ENCODE data around the gene SORCS3.
A peak's percentile ranks its signal among the peaks of the same experiment; 100 is the strongest.

The SORCS3 gene

DNA sequence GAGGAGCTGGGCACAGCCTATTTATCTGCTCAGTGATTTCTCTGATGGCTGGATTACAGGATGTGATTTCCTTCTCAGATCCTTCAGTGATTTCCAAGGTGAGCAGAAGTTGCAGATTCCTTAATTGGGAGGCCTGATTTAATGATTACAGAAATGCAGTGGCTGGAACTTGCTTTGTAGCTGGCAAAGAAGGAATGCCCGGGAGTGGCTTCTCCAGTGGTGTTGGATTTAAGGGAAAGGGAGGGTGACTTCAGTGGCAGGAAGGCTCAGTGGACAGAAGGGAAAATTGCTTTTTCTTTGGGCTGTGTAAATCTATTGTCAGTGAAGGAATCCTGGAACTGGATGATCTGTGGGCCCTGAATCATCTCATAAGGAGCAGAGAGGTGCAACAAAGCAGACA lies 5.1 kb downstream of the SORCS3 start:
- no peak for DNase-seq

DNA sequence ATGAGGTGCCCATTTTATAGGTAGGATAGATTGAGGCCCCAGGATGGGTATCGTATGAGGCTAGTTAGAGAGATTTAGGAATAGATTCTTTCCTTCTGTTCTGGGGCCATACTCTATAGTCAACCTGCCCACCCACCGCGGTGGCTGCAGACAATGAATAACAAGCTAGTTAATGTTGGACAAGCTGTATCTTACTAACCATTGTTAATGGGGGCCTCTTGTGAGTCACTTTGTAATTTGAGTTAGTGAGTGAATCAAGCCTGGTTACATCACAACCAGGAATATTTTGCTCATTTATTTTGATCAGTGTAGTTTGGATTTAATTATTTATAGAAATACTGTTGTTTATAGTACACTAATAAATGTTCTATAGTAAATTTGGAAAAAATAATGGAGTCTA lies 7.3 kb downstream of the SORCS3 start:
- no peak for DNase-seq

DNA sequence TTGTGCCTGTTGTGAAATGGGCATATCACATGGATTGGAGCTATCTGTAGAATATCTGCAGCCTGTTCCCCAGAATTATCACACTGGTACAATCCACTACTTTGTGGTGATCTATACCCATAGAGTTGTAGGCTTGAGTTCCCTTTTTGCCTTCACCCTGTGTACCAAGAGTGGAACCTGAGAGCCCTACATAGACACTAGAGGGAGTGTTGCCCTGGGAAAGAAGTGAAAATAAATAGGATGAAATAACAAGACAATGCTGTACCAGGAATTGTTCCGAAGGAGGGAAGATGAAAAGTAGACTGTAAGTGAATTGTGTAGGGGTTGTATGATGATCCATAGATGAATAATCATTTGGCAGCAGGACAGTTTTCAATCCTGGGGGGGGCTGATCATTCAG lies 9.0 kb downstream of the SORCS3 start:
- DNase-seq = peak; percentile 13

DNA sequence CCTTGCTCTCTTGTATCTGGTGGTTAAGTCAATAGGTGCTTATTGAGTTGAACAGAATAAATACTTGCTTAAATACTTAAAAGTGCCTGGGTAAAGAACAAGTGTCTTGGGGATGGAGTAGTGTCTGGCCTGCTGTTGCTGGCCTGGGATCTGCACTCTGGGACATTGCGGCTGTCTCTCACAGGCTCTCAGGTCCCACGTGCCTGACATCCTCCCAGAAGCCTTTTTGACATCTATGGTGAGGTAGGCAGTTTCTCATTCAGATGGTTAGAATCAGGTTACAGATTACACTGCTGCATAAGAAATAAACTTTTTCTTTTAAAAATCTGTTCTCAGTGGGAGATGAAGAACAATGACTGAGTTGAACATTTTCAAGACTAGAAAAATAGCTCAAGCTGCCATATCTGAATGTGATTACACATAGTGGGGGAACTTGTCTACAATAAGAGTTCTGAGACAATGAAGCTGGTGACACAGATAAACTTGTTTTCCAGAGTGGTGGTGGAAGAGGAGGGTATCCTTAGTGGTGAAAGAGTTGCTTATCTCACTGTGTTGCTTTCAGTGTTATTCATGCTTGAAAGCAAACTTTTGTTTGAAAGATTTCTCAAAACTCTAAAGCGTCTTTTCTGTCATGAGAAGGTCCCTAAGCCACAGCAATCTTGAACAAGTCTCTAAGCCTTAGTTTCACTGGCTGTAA lies 9.7 kb downstream of the SORCS3 start:
- no peak for DNase-seq

DNA sequence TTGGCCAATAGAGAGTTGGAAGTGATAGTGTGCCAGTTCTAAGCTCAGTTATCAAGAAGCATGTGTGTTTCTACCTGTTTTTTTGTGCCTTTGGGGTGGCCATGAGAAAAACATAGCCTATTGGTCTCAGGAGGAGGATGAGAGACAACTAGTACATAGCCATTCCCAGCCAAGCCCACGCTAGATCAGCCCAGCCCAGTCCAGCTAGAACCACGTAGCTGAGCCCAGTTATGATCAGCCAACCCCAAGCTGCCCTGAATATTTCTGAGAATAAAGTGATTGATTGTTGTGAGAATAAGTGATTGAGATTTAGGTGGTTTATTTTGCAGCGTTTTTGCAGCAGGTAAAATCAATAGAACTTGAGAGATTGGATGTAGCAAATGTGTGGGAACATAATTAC lies 15.9 kb downstream of the SORCS3 start:
- no peak for DNase-seq

DNA sequence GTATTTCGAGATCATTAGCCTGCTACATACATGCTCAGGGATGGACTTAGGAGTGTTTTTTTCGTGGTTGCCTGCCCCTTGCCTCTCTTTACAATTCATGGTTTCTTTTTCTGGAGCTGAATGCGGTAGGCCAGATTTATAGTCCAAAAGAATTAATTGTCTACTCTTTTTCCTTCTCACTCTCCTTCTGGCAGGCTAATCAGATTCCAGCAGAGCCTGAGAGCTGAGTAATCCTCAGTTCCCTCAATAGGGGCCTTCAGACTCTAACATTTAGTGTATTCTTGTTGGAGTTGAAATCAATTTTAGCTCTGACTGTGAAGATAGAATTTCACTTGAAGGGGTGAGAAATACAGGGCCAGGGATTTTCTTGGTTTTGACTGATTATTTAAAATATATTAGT lies 16.4 kb downstream of the SORCS3 start:
- DNase-seq = no peak

DNA sequence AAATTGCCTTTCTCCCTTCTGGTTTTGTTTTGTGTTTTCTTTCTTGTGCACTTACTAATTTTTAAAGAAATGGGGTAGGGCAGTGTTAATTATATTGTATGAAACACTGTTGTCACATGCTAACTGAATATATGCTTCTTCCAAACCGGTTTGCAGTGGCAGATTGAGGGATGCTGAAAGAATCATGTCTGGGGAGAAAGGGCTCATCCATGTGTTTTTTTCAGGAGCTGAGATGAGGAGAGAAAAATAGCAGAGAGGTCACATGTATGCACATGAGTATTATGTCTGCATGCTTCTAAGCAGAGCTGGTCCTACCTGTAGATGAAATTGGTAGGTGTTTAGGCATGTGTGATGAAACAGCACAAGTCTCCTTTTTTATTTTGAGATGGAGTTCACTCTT lies 17.0 kb downstream of the SORCS3 start:
- no peak for DNase-seq

DNA sequence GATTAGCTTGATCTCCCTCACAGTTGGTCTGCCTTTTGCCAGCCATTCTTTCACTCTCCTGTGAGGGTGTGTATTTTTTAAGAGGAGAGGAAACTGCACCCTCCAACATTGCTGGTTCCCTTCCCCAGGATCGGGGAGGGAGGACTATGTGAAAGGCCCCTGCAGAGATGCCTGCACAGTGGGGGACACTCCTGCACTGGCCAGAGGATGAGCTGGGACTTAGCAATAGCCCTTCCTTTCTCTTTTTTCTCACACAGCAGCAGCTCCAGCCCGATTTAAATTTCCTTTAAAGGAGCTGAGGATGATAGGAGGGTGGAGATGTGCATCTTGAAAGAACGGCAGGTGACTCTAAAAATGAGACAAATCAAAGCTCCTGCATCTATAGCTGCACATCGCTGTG lies 18.7 kb downstream of the SORCS3 start:
- DNase-seq = no peak

DNA sequence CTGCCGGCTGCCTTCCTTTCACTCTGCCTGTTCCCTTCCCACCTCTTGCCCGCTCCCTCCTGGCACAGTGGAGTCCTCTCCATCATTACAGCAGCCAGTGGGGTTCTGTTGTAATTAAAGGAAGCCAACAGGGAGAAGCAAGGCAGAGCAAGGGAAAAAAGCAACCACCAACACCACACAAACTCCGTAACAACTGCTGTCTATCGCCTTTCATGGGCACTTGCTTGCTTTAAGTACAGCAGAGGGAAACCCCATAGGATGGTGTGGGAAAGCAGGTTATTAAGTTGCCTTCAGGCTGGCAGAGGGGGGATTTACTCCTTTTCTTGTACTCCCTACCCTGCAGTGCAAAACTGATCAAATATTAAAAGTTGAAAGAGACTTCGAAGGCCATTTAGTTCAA lies 22.0 kb downstream of the SORCS3 start:
- DNase-seq = no peak

DNA sequence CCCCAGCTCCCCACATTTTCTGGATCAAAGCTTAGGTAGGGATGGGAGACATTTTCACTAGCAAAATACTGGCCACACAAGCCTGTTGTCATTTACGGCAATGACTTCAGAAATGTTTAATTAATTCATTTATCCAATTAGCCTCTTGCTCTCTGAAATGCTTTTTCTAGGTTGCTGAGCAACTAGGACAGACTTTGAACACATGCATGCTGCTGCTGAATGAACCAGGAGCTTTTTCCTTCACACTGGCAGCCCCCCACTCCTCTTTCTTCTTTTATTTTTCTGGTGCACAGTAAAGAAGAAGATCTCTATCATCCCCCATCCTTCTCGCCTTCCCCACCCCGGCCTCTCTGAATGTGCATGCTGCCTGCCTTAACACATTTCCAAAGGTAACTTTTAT lies 22.5 kb downstream of the SORCS3 start:
- no peak for DNase-seq

DNA sequence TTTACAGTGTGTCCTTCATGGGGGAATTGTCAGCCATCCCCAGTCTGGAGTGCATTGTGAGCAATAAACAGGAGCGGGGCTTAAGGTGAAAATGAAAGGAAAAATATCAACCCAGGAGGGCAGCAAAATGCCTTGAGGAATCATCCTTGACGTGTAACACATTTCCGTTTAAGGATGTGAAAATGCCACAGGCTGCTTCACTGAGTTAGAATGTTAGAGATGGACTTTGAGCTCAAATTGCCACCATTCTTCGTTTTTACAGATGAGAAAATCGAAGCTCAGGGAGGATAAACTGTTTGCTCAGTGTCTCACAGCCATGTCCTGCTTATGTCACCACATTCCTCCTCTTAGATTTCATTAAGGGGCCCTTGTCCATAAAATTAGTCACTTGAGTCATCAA lies 23.1 kb downstream of the SORCS3 start:
- no peak for DNase-seq

DNA sequence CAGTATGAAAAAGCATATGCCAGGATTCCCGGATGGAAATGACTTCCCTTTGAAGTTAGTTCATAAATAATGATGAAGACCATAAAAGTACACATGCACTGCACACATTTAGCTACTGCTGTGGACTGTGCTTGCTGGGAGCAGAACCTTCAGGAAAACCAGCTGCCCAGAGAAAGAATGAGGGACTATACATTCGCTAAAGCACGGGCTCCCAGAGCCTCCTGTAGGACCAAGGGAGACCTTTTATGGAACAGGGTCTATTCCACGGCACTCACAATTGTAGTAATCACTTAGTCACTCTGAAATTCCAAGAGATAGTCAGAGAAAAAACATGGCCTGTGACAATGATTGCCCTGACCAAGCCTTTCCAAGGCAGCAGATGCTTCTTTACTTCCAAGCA lies 24.1 kb downstream of the SORCS3 start:
- DNase-seq = no peak

DNA sequence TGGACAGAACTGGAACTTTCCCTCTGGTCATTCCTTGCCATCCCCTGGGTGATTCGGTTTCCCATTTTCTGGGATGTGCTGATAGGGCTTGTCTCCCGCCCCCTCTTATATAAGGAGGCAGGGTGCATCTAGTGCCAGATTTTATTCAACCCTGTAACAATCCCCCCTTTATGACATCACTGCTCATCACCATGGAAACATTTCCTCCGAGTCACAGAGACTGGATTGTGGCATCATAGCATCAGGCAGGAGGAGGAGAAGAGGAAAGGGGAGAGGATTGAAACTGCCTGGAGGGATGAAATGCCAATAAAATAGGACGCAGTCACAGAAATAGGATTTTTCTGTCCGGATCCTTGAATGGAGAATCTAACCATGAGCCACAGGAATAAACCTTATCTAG lies 25.0 kb downstream of the SORCS3 start:
- no peak for DNase-seq

DNA sequence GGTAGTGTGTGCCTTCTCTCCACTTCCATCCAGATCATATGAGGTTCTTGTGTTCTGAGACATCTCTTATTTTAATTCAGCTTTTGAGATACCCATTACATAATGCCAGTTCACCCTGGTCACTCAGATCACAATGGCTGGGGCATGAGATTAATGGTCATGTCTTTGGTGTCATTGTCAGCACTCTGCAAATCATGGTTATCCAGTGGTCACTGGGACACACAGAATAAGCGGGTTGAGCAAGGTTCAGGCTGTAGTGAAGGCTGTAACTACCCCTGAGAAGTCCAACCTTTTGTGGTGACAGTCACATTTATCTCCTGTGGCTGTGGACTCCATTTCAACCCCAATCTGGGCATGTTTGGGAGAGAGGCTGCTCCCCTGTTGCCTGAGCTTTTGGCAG lies 35.8 kb downstream of the SORCS3 start:
- DNase-seq = no peak

DNA sequence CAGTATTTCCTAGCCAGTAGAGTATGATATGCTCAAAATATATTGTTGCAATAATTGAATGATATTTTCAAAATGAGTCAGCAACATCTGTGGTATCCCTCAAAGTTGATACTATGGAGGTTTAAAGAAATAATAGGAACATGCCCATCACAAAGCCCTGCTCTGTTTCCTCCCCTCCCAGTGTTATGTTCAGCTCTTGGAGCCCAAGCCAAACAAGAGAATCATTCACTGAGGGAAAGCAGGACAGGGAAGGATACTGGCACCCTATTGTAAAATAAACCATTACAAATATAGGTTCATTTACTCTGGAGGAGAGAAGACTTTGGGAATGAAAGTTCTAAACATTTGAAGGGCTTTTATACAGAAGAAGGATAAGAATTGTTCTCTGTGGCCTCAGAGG lies 37.6 kb downstream of the SORCS3 start:
- DNase-seq = no peak

DNA sequence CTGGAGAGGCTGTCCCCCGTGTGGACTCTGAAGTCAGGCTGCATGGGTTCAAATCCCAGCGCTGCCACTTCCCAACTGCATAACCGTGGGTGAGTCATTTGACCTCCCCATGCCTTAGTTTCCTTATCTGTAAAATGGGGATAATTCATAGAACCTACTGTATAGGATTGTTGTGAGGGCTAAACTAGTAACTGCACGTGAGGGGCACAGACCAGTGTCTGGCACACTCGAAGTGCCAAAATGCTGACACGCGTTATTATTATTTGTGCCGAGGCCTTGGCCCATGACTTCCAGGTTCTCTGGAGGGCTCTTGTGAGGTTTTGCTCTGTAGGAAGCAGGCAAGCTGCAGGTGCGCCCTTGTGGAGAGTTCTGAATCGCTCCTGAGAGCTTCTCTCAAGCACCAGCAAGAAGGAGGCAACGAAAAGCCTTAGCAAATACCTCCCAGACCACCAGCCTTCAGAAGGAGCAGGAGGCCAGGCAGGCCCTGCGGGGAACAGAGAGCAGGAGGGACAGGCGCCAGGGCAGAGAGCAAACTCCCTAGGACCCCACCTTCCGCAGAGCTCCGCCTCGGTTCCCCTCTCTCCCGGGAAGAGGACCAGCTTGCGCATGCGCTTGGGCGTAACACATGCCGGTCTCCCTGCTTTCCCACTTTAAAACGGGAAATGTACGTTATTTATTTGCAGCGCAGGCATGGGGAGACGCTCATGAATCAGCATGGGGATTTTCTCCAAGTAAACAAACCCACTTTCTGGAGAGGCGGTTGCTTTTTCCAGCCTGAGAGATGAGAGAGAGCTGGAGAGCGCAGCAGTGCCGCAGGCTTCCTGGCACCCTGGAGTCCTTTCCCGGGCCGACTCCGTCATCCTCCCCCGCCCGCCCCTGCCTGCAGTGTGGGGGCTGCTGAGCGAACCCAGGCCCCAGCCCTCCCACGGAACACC lies 39.6 kb downstream of the SORCS3 start:
- DNase-seq = no peak

DNA sequence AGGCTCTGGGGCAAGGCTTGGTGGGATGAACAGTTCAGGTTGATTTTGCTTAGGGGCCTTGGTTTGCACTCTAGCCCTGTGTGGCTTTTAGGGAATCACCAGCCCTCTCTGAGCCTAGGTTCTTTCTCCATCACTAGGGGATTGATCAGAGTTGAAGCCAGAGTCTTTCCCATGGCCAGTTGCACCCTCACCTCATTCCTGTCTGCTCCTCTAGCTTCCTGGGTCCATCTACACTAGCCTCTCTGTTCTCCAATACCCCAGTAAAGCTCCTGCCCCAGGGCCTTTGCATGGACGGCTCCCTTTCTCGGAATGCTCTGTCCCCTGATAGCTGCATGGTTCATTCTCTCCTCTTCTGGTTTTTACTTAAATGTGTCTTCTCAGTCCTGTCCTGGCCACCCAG lies 40.4 kb downstream of the SORCS3 start:
- DNase-seq = no peak

DNA sequence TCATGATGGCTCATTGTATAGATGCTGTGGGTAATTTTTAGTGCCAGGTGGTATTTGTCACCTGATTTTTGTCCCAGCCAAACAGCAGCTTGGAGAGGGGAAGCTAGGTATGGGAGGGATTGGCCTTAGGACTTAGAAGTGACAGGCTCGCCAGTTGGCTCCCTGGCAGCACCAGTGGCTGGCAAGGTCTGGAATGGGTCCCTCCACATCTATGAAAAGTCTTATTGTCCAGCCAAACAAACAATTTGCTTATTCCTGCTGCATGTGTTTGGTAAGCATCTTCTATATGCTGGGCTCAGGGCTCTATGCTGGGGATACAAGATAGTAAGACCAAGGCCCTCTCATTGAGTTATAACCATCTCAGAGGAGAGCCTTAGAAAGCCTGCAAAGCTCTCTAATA lies 42.5 kb downstream of the SORCS3 start:
- no peak for DNase-seq

DNA sequence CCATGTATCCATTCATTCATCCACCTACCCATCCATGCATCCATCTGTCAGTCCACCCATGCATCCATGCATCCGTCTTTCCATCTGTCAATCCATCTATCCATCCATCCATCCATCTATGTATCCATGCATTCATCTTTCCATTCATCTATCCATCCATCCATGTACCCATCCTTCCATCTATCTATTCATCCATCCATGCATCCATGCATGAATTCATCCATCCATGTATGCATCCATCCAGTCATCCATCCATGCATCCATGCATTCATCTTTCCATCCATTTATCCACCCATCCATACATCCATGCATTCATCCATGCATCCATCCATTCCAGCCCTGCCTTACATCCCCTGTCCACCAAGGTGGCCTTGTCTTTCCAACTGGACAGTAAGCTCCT lies 45.7 kb downstream of the SORCS3 start:
- no peak for DNase-seq

DNA sequence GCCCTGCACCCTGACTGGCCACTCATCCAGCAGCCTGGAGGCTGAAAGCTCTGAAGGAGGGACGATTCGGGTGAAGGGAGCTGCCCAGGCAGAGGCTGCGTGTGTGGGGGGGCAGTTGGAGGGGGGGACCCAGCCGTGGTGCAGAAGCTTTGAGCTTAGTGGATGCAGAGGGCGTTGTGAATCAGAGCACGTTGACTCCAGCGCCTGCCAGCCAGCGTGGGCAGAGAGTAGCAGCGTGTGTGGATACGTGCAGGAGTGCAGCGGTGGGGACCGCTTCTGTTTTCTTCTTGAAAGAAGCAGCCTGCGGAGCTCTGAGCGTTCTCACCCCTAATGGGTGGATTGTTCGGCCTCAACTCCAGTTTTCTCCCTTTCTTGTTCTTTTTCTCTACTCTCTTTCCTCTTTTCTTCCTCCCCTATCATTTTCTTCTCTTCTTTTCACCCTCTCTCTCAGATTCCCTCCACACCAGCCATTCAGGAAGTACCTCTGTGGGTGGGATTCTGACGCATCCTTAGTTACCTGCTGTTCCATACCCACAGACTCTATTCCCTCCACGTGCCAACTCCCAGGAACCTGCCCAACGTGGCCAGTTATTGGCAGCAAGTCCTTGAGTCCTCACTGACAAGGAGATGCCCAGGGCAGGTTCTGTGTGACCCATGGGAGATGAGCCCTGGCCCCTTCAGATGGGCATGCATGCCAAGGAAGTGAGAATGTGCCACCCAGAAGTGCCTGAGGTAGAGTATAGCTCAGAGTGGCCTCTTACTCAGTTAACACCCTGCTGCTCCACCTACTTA lies 47.4 kb downstream of the SORCS3 start:
- no peak for DNase-seq

DNA sequence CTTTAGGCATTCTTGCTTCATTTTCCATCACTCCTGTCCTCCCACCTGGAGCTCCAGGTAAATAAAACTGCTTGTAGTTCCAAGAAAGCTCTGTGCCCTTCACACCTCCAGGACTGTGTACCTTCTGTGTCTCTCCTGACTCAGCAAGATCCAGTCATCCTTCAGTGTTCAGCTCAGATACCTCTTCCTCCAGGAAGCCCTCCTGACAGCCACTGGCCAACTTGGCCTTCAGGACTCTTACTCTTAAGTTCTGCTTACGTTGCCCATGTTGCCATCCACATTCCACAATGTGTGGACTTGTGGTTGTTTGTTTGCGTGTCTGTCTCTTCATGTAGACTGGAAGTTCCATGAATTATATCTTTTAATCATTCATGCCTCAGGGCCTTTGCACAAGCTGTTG lies 48.0 kb downstream of the SORCS3 start:
- DNase-seq = no peak

DNA sequence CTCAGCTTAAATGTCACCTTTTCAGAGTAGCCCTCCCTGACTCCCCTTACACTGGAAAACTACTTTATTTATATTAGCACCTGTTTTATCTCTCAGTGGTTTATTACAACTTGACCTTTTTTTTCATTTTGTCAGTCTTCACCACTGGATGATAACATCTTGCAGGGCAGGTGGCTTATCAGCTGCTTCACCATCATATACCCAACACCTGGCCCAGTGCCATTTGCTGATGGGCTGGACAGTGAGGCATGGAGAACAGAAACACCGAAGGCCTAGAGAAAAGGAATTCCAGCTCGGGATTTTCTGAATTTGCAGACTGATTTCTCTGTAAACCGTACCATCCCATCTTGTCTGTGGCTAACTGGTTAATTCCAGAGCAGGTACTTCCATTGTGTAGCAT lies 48.5 kb downstream of the SORCS3 start:
- no peak for DNase-seq

DNA sequence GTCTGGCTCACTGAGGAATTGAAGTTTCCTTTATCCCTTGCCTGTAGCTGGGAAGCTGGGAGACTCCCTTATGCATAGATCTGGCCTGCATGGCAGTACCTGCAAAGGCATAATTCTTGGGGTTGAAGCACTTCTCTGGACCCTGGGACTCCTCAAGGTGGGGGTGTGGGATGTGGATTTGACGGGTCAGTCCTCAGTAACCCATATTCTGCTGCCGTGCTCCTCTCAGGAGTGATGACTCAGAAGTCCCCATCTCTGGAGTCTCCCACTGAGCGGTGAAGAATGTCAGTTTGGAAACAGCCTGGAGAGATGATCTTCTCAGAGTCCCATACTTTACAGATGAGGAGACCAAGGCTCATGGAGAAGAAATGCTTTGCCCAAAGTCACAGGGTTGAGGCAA lies 49.0 kb downstream of the SORCS3 start:
- DNase-seq = no peak

DNA sequence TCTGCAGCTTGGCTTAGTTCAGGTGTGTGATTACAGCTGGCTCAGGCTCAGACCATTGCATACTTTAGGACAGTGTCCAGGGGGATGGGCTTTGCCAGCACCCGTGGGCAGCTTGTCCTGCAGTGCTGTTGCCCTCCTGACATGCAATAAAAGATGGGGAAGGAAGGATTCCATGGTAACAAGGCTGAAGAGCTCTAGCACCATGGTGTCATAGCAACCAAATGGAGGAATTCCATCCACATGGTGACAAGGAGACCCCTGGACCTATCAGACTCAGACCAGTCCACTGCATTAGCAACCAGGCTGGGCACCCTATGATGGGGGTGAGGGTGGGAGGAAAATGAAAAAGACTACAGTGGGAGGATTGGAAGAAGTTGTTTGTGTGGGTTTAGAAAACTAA lies 49.9 kb downstream of the SORCS3 start:
- no peak for DNase-seq
